ENCODE data around the gene FERMT1.

GRCh38 chr20:6135347-6135746 lies 12.5 kb upstream of the FERMT1 start:
- TF ChIP-seq POLR2A (IDR thresholded peaks at IDR 0.05; ENCODE audit: low read length) (no peak), GATA1 (IDR thresholded peaks at IDR 0.05; ENCODE audit: low read depth, low read length) (no peak)

All from erythroblast (primary cell).